Karpas-422 (cell line): Measurements from ENCODE around the gene LYVE1. TPM values are rescaled to one million over a fixed set of nuclear protein-coding genes. Genes with fewer than 3 reads are reported as not detected.

Experiments
- DNase-seq: peaks from one replicate; pipeline ENCODE4 v3.0.0-alpha.2; 2015
- H2AFZ ChIP-seq: fragments of 200-600 bp; sonication (generic); 2 replicates; pipeline ENCODE4 v1.6.1; 2014; ENCODE audit warnings: antibody characterized with exemption, low read length, mixed read lengths
- H3K27ac ChIP-seq: fragments of 200-600 bp; sonication (generic); 2 replicates; pipeline ENCODE4 v1.5.1; 2014; ENCODE audit warnings: mild to moderate bottlenecking, low read length, moderate library complexity
- H3K27me3 ChIP-seq: fragments of 200-600 bp; sonication (generic); 2 replicates; pipeline ENCODE4 v1.6.1; 2014; ENCODE audit warnings: low read length, mixed read lengths
- H3K36me3 ChIP-seq: fragments of 200-600 bp; sonication (generic); 2 replicates; pipeline ENCODE4 v1.6.1; 2014; ENCODE audit warnings: low read length, mixed read lengths; ENCODE audit not compliant: insufficient read depth
- H3K4me1 ChIP-seq: fragments of 200-600 bp; sonication (generic); 2 replicates; pipeline ENCODE4 v1.6.1; 2014; ENCODE audit warnings: mild to moderate bottlenecking, low read length, mixed read lengths
- H3K4me2 ChIP-seq: fragments of 200-600 bp; sonication (generic); 2 replicates; pipeline ENCODE4 v1.6.1; 2014; ENCODE audit warnings: low read length, low read depth, mild to moderate bottlenecking; ENCODE audit not compliant: poor library complexity, severe bottlenecking
- H3K4me3 ChIP-seq: fragments of 200-600 bp; sonication (generic); 2 replicates; pipeline ENCODE4 v1.5.1; 2014; ENCODE audit warnings: mild to moderate bottlenecking, antibody characterized with exemption, low read length, mixed read lengths
- H3K79me2 ChIP-seq: fragments of 200-600 bp; sonication (generic); 2 replicates; pipeline ENCODE4 v1.6.1; 2014; ENCODE audit warnings: mild to moderate bottlenecking, low read length, mixed read lengths
- H3K9ac ChIP-seq: fragments of 200-600 bp; sonication (generic); 2 replicates; pipeline ENCODE4 v1.6.0; 2014; ENCODE audit warnings: low read length
- H3K9me2 ChIP-seq: fragments of 200-600 bp; sonication (generic), shearing (Covaris generic); replicated peaks from 2 replicates; pipeline ENCODE4 v1.6.0; 2014; ENCODE audit warnings: mild to moderate bottlenecking, low read length, moderate library complexity; ENCODE audit not compliant: insufficient read depth
- H3K9me3 ChIP-seq: fragments of 300-700, 200-600 bp; sonication (generic); 2 replicates; pipeline ENCODE4 v1.6.1; 2014; ENCODE audit warnings: low read length, mixed read lengths
- H4K20me1 ChIP-seq: fragments of 200-600 bp; sonication (generic); 2 replicates; pipeline ENCODE4 v1.6.1; 2014; ENCODE audit warnings: mild to moderate bottlenecking, antibody characterized with exemption, low read length, low read depth; ENCODE audit not compliant: insufficient read depth
- total RNA-seq: library from RNA; depleted of rRNA; stranded (reverse); fragments of >200 nt; shearing (Covaris generic); gene quantifications from 2 replicates; pipeline ENCODE4 v1.2.3, GENCODE V29; 2014; ENCODE audit warnings: low replicate concordance

Gene LYVE1
- total RNA-seq, 1 experiment from 2014 or later: not detected

DNA sequence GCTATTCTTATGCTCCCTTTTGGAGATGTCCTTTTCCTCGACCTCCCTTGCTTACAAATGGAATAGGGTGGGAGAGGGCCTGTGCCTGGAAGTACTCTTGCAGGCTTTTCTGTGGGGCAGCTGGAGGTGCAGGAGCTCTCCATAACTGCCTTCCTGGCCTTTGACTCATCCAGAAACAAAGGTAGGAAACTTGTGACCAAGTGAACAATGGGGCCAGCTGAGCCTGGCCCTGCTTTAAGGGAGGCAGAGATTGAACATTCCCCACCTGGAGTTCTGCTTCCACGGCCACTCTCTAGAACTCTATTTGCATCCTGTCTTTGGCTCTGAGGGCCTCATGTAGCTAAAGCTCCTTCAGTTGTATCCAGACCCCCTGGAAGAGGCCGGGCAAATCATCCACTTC lies 5.1 kb upstream of the LYVE1 start:
- no peaks in the 10 kb centered on the region for H3K9me2 ChIP-seq
- H3K79me2 ChIP-seq: no peaks in the 10 kb centered on the region
- H3K4me1 ChIP-seq: no peaks in the 10 kb centered on the region
- no peak overlapping the region for H3K27ac ChIP-seq
- no peak overlapping the region for H2AFZ ChIP-seq
- H3K9ac ChIP-seq: no peak overlapping the region
- H3K4me3 ChIP-seq: no peak overlapping the region
- H3K27me3 ChIP-seq: no peaks in the 10 kb centered on the region; the same call in 1 of the 2 replicates
- no peaks in the 10 kb centered on the region for H3K9me3 ChIP-seq
- DNase-seq: no peak
- H3K4me2 ChIP-seq: no peak overlapping the region
- H4K20me1 ChIP-seq: no peaks in the 10 kb centered on the region
- H3K36me3 ChIP-seq: no peaks in the 10 kb centered on the region

DNA sequence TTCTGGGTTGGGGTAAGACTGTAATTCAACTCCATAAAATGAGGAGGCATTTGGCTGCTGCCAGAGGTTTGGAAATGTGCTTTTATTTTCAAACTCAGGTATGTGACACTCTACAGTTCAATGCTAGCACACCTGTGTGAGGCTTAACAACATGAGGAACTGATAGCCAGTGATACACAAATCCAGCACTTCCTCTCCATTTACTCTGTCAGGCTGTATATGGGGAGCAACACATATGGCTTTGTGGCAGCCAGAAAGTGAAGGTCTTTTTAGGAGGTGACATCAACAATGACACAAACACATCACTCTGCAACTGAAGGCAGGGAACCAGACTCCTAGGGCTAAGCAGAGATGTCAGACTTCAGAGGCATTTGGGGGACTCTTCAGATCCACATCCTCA lies 4.6 kb upstream of the LYVE1 start:
- Histone ChIP-seq H3K9me3 (no peaks in the 10 kb centered on the region), H3K9ac (no peak overlapping the region), H3K79me2 (no peaks in the 10 kb centered on the region), H3K36me3 (no peaks in the 10 kb centered on the region), H3K27me3 (no peaks in the 10 kb centered on the region; the same call in 1 of the 2 replicates), H3K4me1 (no peaks in the 10 kb centered on the region), H3K4me3 (no peak overlapping the region), H3K9me2 (no peaks in the 10 kb centered on the region), H4K20me1 (no peaks in the 10 kb centered on the region), H3K27ac (no peak overlapping the region), H2AFZ (no peak overlapping the region), H3K4me2 (no peak overlapping the region)
- no peak for DNase-seq

DNA sequence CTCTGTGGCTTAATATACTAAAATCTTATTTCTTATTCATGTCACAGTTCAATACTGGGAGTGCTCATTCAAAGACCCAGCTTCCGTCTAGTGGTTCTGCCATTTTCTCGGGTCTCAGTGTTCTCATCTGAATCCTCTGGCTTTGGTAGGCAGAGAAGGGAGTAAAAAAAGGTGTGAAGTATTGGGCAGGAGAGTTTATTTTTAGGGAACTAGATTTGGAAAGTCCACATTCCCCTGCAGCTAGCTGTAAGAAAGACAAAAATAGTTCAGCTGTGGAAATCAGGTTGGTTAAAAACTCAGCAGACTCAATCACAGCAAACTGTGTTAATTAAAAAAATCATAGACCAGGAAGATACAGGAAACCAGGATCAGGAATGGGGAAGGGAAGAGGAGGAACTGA lies 4.1 kb upstream of the LYVE1 start:
- H3K4me2 ChIP-seq: no peak overlapping the region
- H3K4me3 ChIP-seq: no peak overlapping the region
- no peaks in the 10 kb centered on the region for H4K20me1 ChIP-seq
- no peaks in the 10 kb centered on the region for H3K79me2 ChIP-seq
- H3K9me3 ChIP-seq: no peaks in the 10 kb centered on the region
- no peak for DNase-seq
- no peaks in the 10 kb centered on the region; the same call in 1 of the 2 replicates for H3K27me3 ChIP-seq
- no peaks in the 10 kb centered on the region for H3K36me3 ChIP-seq
- no peaks in the 10 kb centered on the region for H3K4me1 ChIP-seq
- no peaks in the 10 kb centered on the region for H3K9me2 ChIP-seq
- H3K9ac ChIP-seq: no peak overlapping the region
- no peak overlapping the region for H2AFZ ChIP-seq
- no peak overlapping the region for H3K27ac ChIP-seq

DNA sequence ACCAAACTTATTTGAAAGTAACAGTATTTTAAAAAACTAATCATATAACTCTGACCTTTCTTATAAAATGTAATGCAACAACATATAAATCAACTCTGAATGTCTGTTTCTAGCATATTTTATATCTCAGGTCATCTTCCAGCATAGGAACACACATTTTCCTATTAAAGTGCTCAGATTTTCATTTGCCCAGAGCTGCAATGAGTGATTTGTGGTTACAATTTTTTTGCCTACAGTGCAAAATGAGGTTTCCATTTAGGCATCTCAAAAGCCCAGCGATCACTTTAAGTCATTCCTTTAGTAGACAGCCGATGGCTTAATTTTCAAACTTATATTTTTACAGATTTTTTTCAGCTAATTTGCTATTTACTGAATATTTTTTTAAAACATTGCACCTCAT lies 1.0 kb downstream of the LYVE1 start:
- no peak overlapping the region for H3K27ac ChIP-seq
- no peak overlapping the region for H2AFZ ChIP-seq
- H3K4me1 ChIP-seq: no peaks in the 10 kb centered on the region
- no peaks in the 10 kb centered on the region; the same call in 1 of the 2 replicates for H3K27me3 ChIP-seq
- H3K79me2 ChIP-seq: no peaks in the 10 kb centered on the region
- H4K20me1 ChIP-seq: no peaks in the 10 kb centered on the region
- H3K9ac ChIP-seq: no peak overlapping the region
- H3K4me3 ChIP-seq: no peak overlapping the region
- H3K9me2 ChIP-seq: no peaks in the 10 kb centered on the region
- no peaks in the 10 kb centered on the region for H3K9me3 ChIP-seq
- DNase-seq: no peak
- H3K4me2 ChIP-seq: no peak overlapping the region
- no peaks in the 10 kb centered on the region for H3K36me3 ChIP-seq

DNA sequence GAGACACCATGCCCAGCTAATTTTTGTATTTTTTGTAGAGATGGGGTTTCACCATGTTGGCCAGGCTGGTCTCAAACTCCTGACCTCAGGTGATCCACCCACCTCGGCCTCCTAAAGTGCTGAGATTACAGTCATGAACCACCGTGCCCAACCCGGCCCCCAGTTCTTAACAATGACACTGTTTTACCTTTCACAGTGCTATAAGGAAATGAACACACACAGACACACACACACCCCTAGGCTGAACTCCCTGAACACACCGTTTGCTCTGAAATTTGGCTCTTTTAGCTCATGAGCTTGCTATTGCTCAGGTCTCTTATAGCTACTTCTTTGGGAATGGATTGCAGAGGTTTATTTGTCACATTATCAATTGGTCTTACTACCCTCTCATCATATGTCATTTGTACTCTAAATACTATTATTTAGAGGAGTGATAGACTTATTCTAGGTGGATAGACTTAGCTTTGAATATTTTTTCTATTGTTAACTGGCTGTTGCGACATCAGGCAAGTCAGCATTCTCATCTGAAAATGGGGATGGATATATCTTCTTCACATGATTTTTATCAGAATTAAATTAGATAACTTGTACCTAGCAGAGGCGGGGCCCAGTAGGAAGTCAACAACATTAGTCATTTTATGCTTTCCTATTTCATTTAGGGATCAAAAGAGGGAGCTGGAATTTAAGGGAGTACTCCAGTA lies 2.1 kb downstream of the LYVE1 start:
- no peaks in the 10 kb centered on the region for H3K9me3 ChIP-seq
- H3K4me2 ChIP-seq: no peak overlapping the region
- no peaks in the 10 kb centered on the region for H3K79me2 ChIP-seq

DNA sequence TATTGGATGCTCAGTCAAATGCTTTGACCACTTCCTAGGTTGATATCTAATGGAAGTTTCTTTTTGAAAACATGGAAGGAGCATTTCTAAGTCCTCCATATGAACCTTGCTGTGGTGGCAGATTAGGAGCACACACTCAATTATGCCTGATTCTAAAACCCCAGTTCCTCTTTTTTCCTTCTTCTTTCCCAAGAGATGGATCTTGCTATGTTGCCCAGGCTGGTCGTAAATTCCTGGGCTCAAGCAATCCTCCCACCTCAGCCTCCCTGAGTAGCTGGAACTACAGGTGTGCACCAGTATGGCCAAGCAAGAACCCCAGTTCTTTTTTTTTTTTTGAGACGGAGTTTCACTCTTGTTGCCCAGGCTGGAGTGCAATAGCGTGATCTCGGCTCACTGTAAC lies 3.0 kb downstream of the LYVE1 start:
- Histone ChIP-seq H3K9me2 (no peaks in the 10 kb centered on the region), H2AFZ (no peak overlapping the region), H3K9ac (no peak overlapping the region), H3K27ac (no peak overlapping the region), H3K27me3 (no peaks in the 10 kb centered on the region), H3K4me1 (no peaks in the 10 kb centered on the region), H3K9me3 (no peaks in the 10 kb centered on the region), H4K20me1 (no peaks in the 10 kb centered on the region), H3K4me2 (no peak overlapping the region), H3K36me3 (no peaks in the 10 kb centered on the region), H3K4me3 (no peak overlapping the region), H3K79me2 (no peaks in the 10 kb centered on the region)
- no peak for DNase-seq

More for the DNA sequence above, 2.1 kb downstream of the LYVE1 start:
- H3K4me1 ChIP-seq: no peaks in the 10 kb centered on the region
- no peaks in the 10 kb centered on the region for H3K9me2 ChIP-seq
- no peak overlapping the region for H3K27ac ChIP-seq
- H3K27me3 ChIP-seq: no peaks in the 10 kb centered on the region
- H4K20me1 ChIP-seq: no peaks in the 10 kb centered on the region
- H3K36me3 ChIP-seq: no peaks in the 10 kb centered on the region
- no peak overlapping the region for H3K9ac ChIP-seq
- H3K4me3 ChIP-seq: no peak overlapping the region
- no peak for DNase-seq
- no peak overlapping the region for H2AFZ ChIP-seq

DNA sequence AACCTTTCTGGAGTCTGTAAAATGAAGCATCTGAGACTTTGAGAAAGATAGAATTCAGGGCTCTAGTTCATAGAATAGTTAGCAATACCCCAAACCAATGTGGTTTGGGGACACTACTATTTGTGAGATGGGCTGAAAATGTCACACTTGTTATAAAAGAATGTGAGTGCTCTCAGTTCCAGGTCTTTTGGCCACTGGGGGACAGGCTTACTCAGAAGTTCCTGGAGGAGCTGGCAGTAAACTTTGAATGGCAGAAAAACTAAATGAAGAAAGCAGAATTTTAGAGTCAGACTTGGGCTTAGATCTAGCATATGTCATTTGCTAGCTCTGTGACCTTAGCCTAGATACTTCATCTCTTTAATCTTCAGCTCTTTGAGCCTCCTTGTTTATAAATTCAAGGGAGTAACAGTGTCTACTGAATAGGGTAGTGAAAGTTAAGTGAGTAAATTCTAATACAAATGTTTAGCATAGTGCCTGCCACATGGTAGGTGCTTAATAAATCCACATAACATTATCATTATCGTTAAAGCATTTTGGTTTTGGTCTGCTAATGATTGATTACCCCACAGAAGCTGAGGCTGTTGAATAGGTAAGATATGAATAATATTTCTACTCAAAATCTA lies 3.7 kb downstream of the LYVE1 start:
- Histone ChIP-seq H3K9me2 (no peaks in the 10 kb centered on the region), H2AFZ (no peak overlapping the region), H3K27ac (no peak overlapping the region), H3K79me2 (no peaks in the 10 kb centered on the region), H3K9me3 (no peaks in the 10 kb centered on the region), H3K36me3 (no peaks in the 10 kb centered on the region), H3K4me2 (no peak overlapping the region), H4K20me1 (no peaks in the 10 kb centered on the region), H3K4me3 (no peak overlapping the region), H3K27me3 (no peaks in the 10 kb centered on the region), H3K4me1 (no peaks in the 10 kb centered on the region), H3K9ac (no peak overlapping the region)
- no peak for DNase-seq

DNA sequence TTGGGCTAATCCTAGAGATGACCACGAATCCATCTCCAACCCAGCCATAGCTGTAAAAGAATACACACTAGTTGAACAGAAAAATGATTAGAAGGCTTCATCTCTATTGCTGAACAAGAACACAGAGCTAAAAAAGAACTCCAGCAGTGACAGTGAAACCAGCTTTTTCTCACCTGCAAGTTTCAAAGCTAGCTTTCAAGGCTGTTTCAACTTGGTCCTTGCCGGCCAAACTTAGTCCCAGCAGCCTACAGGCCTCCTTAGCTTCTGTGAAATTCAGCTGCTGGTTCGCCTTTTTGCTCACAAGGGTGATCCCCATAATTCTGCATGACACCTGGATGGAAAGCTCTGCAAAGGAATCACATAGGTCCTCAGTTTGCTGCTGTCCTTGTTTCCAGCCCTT lies 4.4 kb downstream of the LYVE1 start:
- Histone ChIP-seq H4K20me1 (no peaks in the 10 kb centered on the region), H3K36me3 (no peaks in the 10 kb centered on the region), H3K27me3 (no peaks in the 10 kb centered on the region), H3K4me2 (no peak overlapping the region), H3K79me2 (no peaks in the 10 kb centered on the region), H3K4me3 (no peak overlapping the region), H3K9me3 (no peaks in the 10 kb centered on the region), H3K9me2 (no peaks in the 10 kb centered on the region), H2AFZ (no peak overlapping the region), H3K9ac (no peak overlapping the region), H3K27ac (no peak overlapping the region), H3K4me1 (no peaks in the 10 kb centered on the region)
- DNase-seq: no peak
